Esophagus muscularis mucosa (tissue), 4 donors: ENCODE results near the gene PLD3. TPM values are rescaled to one million over a fixed set of nuclear protein-coding genes. Genes with fewer than 3 reads are reported as not detected.

Experiments
- DNase-seq: peaks from one replicate; pipeline ENCODE4 v3.0.0-alpha.2; 2017; ENCODE audit errors: extremely low spot score
- H3K27ac ChIP-seq, 4 donors: fragments of 200-600 bp; sonication (generic); replicated peaks in 1 of 4; 1 replicate in 3 of 4; 2 replicates in 1 of 4; pipeline ENCODE4 v1.5.1; 2016 to 2019; ENCODE audit warnings: mild to moderate bottlenecking in 1 of 4
- H3K27me3 ChIP-seq, 4 donors: fragments of 200-600 bp; sonication (generic); one replicate each; pipeline versions ENCODE4 v1.5.1 to v1.6.0; 2016 to 2019
- H3K36me3 ChIP-seq, 4 donors: fragments of 200-600 bp; sonication (generic); one replicate each; pipeline ENCODE4 v1.5.1; 2016 to 2019
- H3K4me1 ChIP-seq, 4 donors: fragments of 200-600 bp; sonication (generic); one replicate each; pipeline ENCODE4 v1.5.1; 2016 to 2019
- H3K4me3 ChIP-seq, 4 donors: fragments of 200-600 bp; sonication (generic); 1 replicate in 2 of 4; 2 replicates in 2 of 4; pipeline ENCODE4 v1.5.1; 2016 to 2019; ENCODE audit warnings: mild to moderate bottlenecking in 4 of 4, moderate library complexity in 1 of 4
- H3K9me3 ChIP-seq, 4 donors: fragments of 200-600 bp; sonication (generic); 1 replicate in 3 of 4; 2 replicates in 1 of 4; pipeline ENCODE4 v1.5.1; 2016 to 2019
- EP300 ChIP-seq: sonication (generic); formaldehyde crosslinking; IDR thresholded peaks from one replicate; pipeline ENCODE4 v1.6.1; 2017; ENCODE audit warnings: antibody characterized with exemption
- POLR2A ChIP-seq: fragments of 450-650 bp; IDR thresholded peaks from one replicate; pipeline ENCODE4 v1.6.1; 2017; ENCODE audit warnings: antibody characterized with exemption, moderate library complexity, mild to moderate bottlenecking, low read depth
- POLR2AphosphoS5 ChIP-seq, 2 donors: sonication (generic); formaldehyde crosslinking; IDR thresholded peaks; one replicate each; pipeline ENCODE4 v1.6.1; 2017; ENCODE audit warnings: antibody characterized with exemption in 2 of 2
- WGBS: methylation state at CpG from one replicate; pipeline ENCODE4 v1.1.5; 2018; 5-methylcytosine and 5-hydroxymethylcytosine counted together
- intact Hi-C: fragments of 100-400 bp; cut with DNase I; formaldehyde crosslinking; loops from one replicate; pipeline ENCODE4 v1.15.1; 2023
- total RNA-seq, 4 donors: library from RNA; depleted of rRNA; stranded (reverse); fragments of >200 nt; gene quantifications; one replicate each; pipeline versions ENCODE4 v1.1.0 to v1.2.1, GENCODE V29; 2016
- TF ChIP-seq, protein P1 (sequence below), 3 experiments: fragments of 200-600 bp in 2 of 3; fragments of 450-650 bp in 1 of 3; sonication (generic) in 2 of 3; IDR thresholded peaks; one replicate each; pipeline ENCODE4 v1.5.1; 2017 to 2019; ENCODE audit warnings: antibody characterized with exemption in 3 of 3, mild to moderate bottlenecking in 2 of 3, moderate library complexity in 1 of 3

Gene PLD3
- total RNA-seq, 4 donors from 2014 or later, result 206 to 280 (median 223) TPM

DNA sequence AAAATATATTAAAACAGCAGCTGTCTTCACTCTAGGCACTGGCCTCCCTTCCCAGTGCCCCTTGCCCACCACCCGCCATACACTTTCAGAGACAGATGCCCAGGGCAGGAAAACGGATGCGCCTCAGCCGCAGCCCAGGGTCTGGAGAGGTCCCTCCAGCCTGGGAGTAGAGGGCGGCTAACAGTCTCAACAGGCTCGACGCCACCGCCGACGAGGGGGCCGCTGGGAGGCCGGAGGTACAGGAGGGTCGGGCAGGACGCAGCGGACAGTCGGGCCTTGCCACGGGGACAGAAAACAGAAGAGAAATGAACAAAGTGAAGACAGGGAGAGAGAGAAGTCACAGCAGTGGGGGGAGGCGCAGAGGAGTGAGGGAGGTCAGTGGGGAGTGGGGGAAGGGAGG is 27.4 kb upstream of the PLD3 start:
- Histone ChIP-seq H3K4me1 (no peaks in the 10 kb centered on the region), H3K9me3 (no peaks in the 10 kb centered on the region), H3K27ac (no peak overlapping the region), H3K4me3 (no peak overlapping the region), H3K27me3 (no peaks in the 10 kb centered on the region), H3K36me3 (peaks cover 51 to 85% (median 79%) of the 10 kb centered on the region in 4 donors)
- 95% methylated on average over 18 of the region's 18 CpGs for WGBS
- intact Hi-C loops, result no loop called here
- TF ChIP-seq, protein P1, sequence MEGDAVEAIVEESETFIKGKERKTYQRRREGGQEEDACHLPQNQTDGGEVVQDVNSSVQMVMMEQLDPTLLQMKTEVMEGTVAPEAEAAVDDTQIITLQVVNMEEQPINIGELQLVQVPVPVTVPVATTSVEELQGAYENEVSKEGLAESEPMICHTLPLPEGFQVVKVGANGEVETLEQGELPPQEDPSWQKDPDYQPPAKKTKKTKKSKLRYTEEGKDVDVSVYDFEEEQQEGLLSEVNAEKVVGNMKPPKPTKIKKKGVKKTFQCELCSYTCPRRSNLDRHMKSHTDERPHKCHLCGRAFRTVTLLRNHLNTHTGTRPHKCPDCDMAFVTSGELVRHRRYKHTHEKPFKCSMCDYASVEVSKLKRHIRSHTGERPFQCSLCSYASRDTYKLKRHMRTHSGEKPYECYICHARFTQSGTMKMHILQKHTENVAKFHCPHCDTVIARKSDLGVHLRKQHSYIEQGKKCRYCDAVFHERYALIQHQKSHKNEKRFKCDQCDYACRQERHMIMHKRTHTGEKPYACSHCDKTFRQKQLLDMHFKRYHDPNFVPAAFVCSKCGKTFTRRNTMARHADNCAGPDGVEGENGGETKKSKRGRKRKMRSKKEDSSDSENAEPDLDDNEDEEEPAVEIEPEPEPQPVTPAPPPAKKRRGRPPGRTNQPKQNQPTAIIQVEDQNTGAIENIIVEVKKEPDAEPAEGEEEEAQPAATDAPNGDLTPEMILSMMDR (IDR thresholded peaks at IDR 0.05), result no peak
- TF ChIP-seq EP300 (no peak), POLR2AphosphoS5 (IDR thresholded peaks at IDR 0.05) (no peak), POLR2A (no peak)
- no peak for DNase-seq

DNA sequence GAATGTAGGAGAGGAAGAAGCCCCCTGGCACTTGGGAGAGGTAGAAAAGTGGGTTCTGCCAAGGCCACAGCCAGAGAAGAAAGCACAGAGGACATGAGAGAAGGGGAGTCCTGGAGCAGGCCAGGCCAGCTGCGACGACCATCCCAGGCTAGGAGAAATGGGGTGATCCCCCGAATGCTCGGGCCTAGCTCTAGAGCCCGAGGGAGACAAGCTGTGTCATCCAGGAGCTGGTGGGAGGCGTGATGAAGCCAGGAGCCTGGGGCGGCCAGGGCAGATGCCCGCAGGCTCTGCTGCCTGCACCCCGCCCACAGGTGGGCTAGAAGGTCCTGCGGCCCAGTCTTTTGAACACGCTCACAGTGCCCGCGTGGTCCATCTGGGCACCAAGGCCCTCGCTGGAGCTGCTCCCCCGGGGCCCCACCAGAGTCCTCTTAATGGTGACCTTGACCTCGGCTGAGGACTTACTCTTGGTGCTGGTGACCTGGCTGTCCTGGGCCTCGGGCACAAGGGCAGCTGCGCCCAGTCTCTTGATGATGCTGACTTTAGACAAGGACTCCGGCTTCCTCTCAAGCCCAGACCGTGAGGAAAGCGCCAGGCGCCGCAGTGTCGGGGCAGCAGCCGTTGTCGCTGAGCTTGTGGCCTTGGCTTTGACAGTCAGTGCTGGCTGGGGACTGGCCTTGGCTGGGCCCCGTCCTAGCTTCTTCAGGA is 26.8 kb upstream of the PLD3 start:
- no peaks in the 10 kb centered on the region for H3K9me3 ChIP-seq
- H3K27me3 ChIP-seq, result no peaks in the 10 kb centered on the region
- DNase-seq, result no peak
- 95% methylated on average over 8 of the region's 27 CpGs for WGBS
- H3K36me3 ChIP-seq, result peaks cover 58 to 88% (median 86%) of the 10 kb centered on the region in 4 donors
- no peak overlapping the region for H3K27ac ChIP-seq
- no peaks in the 10 kb centered on the region for H3K4me1 ChIP-seq
- intact Hi-C loops, result no loop called here
- H3K4me3 ChIP-seq, result no peak overlapping the region
- TF ChIP-seq EP300 (no peak), POLR2AphosphoS5 (IDR thresholded peaks at IDR 0.05) (no peak), POLR2A (no peak)
- TF ChIP-seq, protein P1 (IDR thresholded peaks at IDR 0.05), result no peak

DNA sequence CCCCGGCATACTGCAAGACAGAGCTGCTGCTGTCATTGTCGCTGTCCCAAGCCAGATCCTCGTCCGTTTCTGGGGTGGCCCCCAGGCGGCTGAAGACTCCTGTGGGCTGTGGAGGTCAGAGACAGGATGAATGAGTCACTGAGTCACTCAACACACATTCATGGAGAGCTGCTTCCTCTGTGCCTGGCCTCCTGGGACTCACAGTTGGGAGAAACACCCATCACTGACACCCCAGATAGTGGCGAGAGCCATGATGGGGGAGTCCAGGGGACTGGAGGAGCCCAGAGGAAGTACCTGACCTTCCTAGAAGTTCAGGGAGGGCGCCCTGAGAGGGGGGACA is 26.3 kb upstream of the PLD3 start:
- DNase-seq, result no peak
- WGBS, result 93% methylated on average over 6 of the region's 7 CpGs
- H3K4me1 ChIP-seq, result no peaks in the 10 kb centered on the region
- H3K9me3 ChIP-seq, result no peaks in the 10 kb centered on the region
- H3K36me3 ChIP-seq, result peaks cover 60 to 91% (median 89%) of the 10 kb centered on the region in 4 donors
- TF ChIP-seq POLR2AphosphoS5 (IDR thresholded peaks at IDR 0.05), result no peak
- TF ChIP-seq, protein P1 (IDR thresholded peaks at IDR 0.05), result no peak
- no peak for TF ChIP-seq EP300
- TF ChIP-seq POLR2A, result no peak
- no peak overlapping the region for H3K4me3 ChIP-seq
- intact Hi-C loops, result no loop called here
- H3K27ac ChIP-seq, result no peak overlapping the region
- no peaks in the 10 kb centered on the region for H3K27me3 ChIP-seq

DNA sequence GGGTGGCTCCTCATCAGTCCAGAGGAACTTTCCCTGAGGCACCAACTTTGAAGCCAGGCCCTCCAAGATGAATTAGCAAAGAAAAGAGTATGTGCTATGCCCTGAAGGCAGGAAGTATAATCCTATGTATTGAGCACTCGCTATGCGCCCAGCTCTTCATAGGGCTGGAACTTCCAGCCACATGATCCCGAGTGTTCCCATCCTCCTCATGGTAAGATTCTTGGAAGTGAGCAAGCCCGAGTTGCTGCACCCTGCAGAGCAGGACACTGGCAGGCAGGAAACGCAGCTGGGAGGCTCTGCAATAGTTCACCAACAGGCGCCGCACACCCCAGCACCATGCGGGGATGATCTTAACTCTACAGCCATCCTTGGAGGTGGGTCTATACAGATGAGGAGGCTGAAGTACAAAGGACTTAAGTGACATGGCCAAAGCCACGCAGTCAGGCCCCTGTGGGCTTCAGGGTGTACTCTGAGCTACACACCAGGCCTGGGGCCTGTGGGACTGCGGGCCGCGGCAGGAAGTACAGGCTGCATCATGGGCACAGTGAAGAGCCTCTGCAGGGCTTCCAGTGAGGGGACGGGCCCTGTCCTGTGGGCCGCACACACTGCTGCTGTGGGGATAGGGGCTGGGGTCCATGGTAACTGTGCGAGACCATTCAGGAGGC is 25.4 kb upstream of the PLD3 start:
- 92% methylated on average over 15 of the region's 15 CpGs for WGBS
- DNase-seq, result no peak
- no peak for TF ChIP-seq POLR2AphosphoS5 (IDR thresholded peaks at IDR 0.05)
- TF ChIP-seq, protein P1 (IDR thresholded peaks at IDR 0.05), result no peak
- no peak for TF ChIP-seq POLR2A
- TF ChIP-seq EP300, result no peak
- intact Hi-C loops, result no loop called here
- peaks cover 69 to 95% (median 90%) of the 10 kb centered on the region in 4 donors for H3K36me3 ChIP-seq
- H3K4me3 ChIP-seq, result no peak overlapping the region
- no peaks in the 10 kb centered on the region for H3K9me3 ChIP-seq
- no peaks in the 10 kb centered on the region for H3K27me3 ChIP-seq
- H3K4me1 ChIP-seq, result no peaks in the 10 kb centered on the region
- no peak overlapping the region for H3K27ac ChIP-seq
